GM15510 (cell line): Measurements from ENCODE around the gene BCKDHB.

Experiments used
- POLR2A ChIP-seq: IDR thresholded peaks from 3 replicates; pipeline ENCODE4 v1.6.1; 2011; ENCODE audit warnings: borderline replicate concordance; ENCODE audit not compliant: insufficient read length; ENCODE audit errors: extremely low read depth

The BCKDHB gene

GRCh38 chr6:80227545-80228105, 121.2 kb downstream of the BCKDHB start:
- no peak for TF ChIP-seq POLR2A

DNA sequence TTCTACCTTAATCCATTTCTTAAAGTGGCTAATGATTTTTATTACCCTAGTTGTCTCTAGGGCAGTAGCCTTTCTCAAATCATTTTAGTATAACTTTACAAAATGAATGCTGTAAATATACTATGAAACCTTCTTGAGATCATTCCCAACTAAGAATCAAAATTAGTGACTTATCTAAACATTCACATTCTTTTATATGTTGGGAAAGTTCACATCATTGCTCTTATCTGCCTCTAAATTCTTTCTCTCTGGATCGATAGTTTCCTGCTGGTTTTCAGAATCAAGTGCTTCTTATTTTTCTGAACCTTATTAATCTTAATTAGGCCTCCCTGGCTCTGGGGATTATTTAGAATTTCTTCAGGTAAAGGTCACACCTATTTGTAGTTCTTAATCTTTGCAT, 126.8 kb downstream of the BCKDHB start:
- no peak for TF ChIP-seq POLR2A

- no peak for TF ChIP-seq POLR2A
Measured at GRCh38 chr6:80233958-80234357, 127.5 kb downstream of the BCKDHB start.

DNA sequence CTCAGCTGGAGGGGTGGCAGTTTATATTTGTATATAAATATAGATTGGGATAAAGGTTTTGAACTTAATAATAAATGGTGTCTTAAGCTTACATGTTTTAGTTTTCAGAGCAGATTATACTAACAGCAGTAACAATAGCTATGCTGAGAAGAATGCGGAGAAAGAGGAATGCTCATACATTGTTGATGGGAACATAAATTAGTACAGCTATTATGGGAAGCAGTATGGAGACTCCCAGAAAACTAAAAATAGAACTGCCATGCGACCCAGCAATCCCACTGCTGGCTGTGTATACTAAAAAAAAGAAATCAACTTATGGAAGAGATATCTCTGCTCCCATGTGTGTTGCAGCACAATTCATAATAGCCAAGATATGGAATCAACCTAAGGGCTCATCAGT, 127.9 kb downstream of the BCKDHB start:
- TF ChIP-seq POLR2A = no peak

DNA sequence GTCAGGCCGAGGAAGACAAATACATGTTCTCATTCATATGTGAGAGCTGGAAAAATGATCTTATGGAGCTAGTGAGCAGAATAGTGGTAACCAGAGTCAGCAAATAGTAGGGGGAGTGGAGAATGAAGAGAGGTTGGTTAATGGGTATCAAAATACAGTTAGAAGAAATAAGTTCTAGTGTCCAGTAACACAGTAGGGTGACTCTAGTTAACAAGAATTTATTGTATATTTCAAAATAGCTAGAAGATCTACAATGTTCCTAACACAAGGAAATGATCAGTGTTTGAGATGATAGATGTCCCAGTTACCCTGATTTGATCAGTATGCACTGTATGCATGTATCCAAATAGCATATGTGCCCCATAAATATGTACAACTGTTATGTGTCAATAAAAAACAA, 128.4 kb downstream of the BCKDHB start:
- TF ChIP-seq POLR2A = no peak

GRCh38 chr6:80235647-80236046, 129.2 kb downstream of the BCKDHB start:
- no peak for TF ChIP-seq POLR2A

- no peak for TF ChIP-seq POLR2A
Measured at GRCh38 chr6:80245043-80245442, 138.6 kb downstream of the BCKDHB start.

DNA sequence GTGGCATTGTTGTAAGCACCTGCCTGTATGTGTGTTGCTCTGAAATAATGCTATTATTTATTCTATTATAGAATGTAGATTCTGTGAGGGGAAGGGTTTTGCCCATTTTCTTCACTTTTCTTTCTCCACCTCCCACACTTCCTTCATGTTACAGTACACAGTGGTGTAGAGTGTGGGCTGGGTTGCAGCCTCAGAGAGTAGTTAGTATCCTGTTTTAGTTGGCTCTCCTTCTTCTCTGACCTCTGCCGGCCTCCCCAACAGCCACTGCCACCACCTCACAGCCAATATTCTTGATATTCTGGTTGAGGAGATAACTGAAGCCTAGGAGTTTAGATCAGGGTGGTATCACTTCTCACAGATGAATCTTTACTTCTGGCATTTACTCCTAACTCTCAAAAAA, 143.4 kb downstream of the BCKDHB start:
- no peak for TF ChIP-seq POLR2A

DNA sequence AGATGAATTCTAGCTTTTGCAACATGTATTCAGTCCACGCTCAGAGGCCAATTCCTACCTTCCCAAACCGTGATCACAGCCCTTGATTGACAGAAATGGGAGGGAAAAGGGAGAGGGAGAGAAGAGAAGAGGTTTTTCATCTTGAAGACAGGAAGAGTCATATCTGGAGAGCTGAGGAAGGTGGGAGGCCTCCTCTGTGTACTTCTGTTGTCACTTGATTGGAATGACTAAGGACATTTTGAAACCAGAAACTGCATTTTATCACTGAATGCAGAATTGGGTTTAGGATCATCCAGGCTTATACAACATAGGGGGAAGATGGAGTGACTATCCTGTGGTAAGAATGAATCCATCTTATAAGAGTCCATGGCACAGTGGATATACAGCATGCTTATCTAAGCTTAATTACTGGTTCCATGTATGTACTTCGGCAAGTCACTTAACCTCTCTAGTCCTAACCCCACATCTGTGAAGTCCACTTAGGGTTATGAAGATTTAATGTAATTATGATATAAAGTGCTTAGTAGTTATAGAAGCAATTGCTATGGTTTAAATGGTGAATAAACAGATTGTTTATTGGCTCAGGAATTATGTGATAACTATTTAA, 144.0 kb downstream of the BCKDHB start:
- no peak for TF ChIP-seq POLR2A

GRCh38 chr6:80251321-80251720, 144.8 kb downstream of the BCKDHB start:
- TF ChIP-seq POLR2A = no peak

GRCh38 chr6:80254716-80255115, 148.2 kb downstream of the BCKDHB start:
- TF ChIP-seq POLR2A = no peak

DNA sequence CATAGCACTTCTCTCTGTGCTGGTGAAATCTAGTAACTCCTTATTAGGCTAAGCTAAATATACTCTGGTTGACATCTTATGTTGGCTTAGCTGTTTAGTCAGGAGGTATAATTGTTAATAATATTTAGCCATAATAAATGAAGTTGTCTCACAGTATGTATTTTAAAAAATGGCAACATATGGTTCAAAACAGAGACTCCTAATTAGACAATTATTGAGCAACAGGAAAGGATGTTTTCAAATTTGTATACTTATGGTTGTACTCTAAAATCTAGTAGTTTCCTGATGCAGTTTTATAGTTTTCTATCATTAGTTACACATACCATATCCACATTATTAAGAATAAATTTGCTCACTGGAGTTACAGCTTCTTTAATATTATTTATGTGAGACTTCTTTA, 150.2 kb downstream of the BCKDHB start:
- TF ChIP-seq POLR2A = no peak

DNA sequence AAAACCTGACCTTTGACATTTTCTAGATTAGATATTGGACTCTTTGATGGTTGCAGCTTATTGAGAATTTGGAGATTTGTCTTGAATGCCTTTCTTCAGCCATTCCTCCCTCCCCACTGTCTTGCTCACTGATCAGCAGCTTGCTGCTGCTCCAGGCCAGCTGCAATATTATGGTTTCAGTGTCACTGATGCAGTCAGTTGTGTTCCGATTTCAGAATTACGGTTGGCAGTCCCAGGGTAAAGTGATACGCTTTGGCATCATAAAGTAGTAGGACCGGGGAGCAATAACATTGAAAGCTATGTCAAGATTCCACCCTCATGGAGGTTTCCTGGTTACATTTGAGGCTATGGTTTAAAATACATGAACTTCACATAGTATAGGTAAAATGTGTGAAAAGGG, 152.6 kb downstream of the BCKDHB start:
- TF ChIP-seq POLR2A = no peak

DNA sequence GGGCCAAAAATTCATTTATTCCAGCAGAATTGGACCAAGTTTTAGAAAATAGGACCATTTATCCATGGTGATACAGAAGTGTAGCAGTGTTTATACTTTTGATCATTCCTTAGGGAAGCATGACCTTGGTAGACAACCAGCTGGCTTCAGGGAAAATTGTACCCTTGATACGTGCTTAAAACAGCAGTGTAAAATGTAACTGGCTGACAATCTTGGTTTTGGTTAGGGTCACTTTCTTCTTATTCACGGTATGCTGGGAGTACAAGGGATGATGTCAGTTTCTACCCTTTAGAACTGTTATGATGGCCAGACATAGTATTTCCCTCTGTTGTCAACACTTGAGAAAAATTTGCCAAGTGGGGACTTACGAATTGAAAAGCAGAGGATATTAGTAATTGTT, 157.1 kb downstream of the BCKDHB start:
- no peak for TF ChIP-seq POLR2A

GRCh38 chr6:80268865-80269730, 162.6 kb downstream of the BCKDHB start:
- TF ChIP-seq POLR2A = no peak

GRCh38 chr6:80271074-80271473, 164.6 kb downstream of the BCKDHB start:
- TF ChIP-seq POLR2A = no peak
